ENCODE data around the gene RAI1.

DNA sequence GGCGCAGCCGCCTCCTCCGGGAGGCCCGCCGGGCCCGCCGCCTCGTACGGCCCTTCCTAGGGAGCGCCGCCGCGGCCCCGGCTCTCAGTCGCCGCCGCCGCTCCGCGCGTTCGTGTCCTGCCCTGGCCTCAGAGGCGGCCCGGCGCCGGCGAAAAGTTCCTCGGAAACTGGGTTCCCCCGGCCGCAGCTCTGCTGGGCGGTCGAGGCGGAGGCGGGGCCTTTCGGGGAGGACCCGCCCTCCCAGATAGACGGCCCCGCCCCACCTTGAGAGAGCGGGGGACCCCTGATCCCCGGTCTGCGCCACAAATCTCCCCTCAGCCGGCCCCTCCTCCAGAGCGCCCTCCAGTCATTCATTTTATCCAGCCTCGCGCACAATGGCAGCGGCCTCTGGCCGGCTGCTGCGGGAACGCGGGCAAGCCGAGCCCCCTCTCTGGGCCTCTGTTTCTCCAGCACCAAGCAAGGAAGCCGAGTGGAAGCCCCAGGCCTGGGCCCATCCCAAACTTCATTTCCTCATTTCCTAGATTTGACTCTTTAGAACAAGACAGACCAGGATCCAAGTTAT lies 155.6 kb downstream of the RAI1 start, which contains the start of gene SREBF1:
- TF ChIP-seq ZNF169 (tag by site-specific recombination; IDR thresholded peaks at IDR 0.05): no peak
- TF ChIP-seq, protein P1, sequence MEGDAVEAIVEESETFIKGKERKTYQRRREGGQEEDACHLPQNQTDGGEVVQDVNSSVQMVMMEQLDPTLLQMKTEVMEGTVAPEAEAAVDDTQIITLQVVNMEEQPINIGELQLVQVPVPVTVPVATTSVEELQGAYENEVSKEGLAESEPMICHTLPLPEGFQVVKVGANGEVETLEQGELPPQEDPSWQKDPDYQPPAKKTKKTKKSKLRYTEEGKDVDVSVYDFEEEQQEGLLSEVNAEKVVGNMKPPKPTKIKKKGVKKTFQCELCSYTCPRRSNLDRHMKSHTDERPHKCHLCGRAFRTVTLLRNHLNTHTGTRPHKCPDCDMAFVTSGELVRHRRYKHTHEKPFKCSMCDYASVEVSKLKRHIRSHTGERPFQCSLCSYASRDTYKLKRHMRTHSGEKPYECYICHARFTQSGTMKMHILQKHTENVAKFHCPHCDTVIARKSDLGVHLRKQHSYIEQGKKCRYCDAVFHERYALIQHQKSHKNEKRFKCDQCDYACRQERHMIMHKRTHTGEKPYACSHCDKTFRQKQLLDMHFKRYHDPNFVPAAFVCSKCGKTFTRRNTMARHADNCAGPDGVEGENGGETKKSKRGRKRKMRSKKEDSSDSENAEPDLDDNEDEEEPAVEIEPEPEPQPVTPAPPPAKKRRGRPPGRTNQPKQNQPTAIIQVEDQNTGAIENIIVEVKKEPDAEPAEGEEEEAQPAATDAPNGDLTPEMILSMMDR (tag by site-specific recombination; IDR thresholded peaks at IDR 0.05): no peak
- no peak for TF ChIP-seq ZNF354C (tag by site-specific recombination; IDR thresholded peaks at IDR 0.05; ENCODE audit: borderline replicate concordance, low read depth)
- no peak for TF ChIP-seq ZNF157 (tag by site-specific recombination; IDR thresholded peaks at IDR 0.05)
- no peak for TF ChIP-seq KLF16 (tag by site-specific recombination; IDR thresholded peaks at IDR 0.05)
- TF ChIP-seq ZBTB21 (tag by site-specific recombination; IDR thresholded peaks at IDR 0.05): no peak
- no peak for TF ChIP-seq ZNF423 (tag by site-specific recombination; IDR thresholded peaks at IDR 0.05)
- TF ChIP-seq REPIN1 (tag by site-specific recombination; IDR thresholded peaks at IDR 0.05; ENCODE audit: low read depth): no peak
- TF ChIP-seq ZBTB1 (tag by site-specific recombination; IDR thresholded peaks at IDR 0.05): no peak
- no peak for TF ChIP-seq ATF2 (tag by site-specific recombination; IDR thresholded peaks at IDR 0.05; ENCODE audit: low read depth)

Measured in HEK293 (cell line).